SK-N-SH (cell line): ENCODE data around the gene TAF6.

Experiments
- CTCF ChIP-seq: fragments of 200-600 bp; sonication (generic); IDR thresholded peaks from 2 replicates; pipeline ENCODE4 v1.6.1; 2017; ENCODE audit warnings: antibody characterized with exemption, mild to moderate bottlenecking, moderate library complexity
- EZH2phosphoT487 ChIP-seq: fragments of 200-600 bp; sonication (generic); IDR thresholded peaks from 2 replicates; pipeline ENCODE4 v1.6.1; 2017; ENCODE audit warnings: low read depth, mixed run types, mild to moderate bottlenecking, antibody characterized with exemption, moderate library complexity, borderline replicate concordance
- FOXM1 ChIP-seq: IDR thresholded peaks from 2 replicates; pipeline ENCODE4 v1.4.0; 2012; ENCODE audit warnings: low read depth, mild to moderate bottlenecking
- JUND ChIP-seq: IDR thresholded peaks from 2 replicates; pipeline ENCODE4 v1.4.0; 2012
- MAX ChIP-seq: IDR thresholded peaks from 2 replicates; pipeline ENCODE4 v1.4.0; 2012; ENCODE audit warnings: low read depth
- MXI1 ChIP-seq: IDR thresholded peaks from 2 replicates; pipeline ENCODE4 v1.6.1; 2012; ENCODE audit warnings: mild to moderate bottlenecking, low read depth, low read length, improper control_type of control experiment
- POLR2AphosphoS5 ChIP-seq: IDR thresholded peaks from 2 replicates; pipeline ENCODE4 v1.6.1; 2012; ENCODE audit warnings: low read depth, low read length
- YY1 ChIP-seq: IDR thresholded peaks from 2 replicates; pipeline ENCODE4 v1.4.0; 2012; ENCODE audit warnings: low read depth, mild to moderate bottlenecking

GRCh38 chr7:100111914-100112313 lies 7.2 kb downstream of the TAF6 start:
- TF ChIP-seq CTCF (no peak), EZH2phosphoT487 (no peak), JUND (no peak), MAX (no peak), POLR2AphosphoS5 (no peak), FOXM1 (no peak), YY1 (no peak), MXI1 (no peak)
